H9 (cell line): Measurements from ENCODE around the gene LRG1. TPM values are rescaled to one million over a fixed set of nuclear protein-coding genes. Genes with fewer than 3 reads are reported as not detected.

Source experiments
- DNase-seq: peaks from one replicate; pipeline ENCODE4 v3.0.0-alpha.2; 2017
- H2AFZ ChIP-seq: one replicate; pipeline ENCODE4 v1.6.1; 2013; ENCODE audit warnings: mild to moderate bottlenecking, low read length, control low read depth, moderate library complexity
- H2AK5ac ChIP-seq: 2 replicates; pipeline ENCODE4 v1.6.1; 2013; ENCODE audit warnings: low read length, control low read depth, mixed read lengths; ENCODE audit not compliant: insufficient read length
- H2BK120ac ChIP-seq: one replicate; pipeline ENCODE4 v1.6.1; 2013; ENCODE audit warnings: low read depth, mild to moderate bottlenecking, low read length, control low read depth, inconsistent platforms; ENCODE audit not compliant: poor library complexity, severe bottlenecking
- H2BK12ac ChIP-seq: 2 replicates; pipeline ENCODE4 v1.6.1; 2013; ENCODE audit warnings: low read length, control low read depth, mixed read lengths, low read depth; ENCODE audit not compliant: insufficient read length
- H2BK15ac ChIP-seq: 2 replicates; pipeline ENCODE4 v1.6.1; 2013; ENCODE audit warnings: low read depth, low read length, control low read depth
- H2BK20ac ChIP-seq: one replicate; pipeline ENCODE4 v1.6.1; 2013; ENCODE audit warnings: low read depth, mild to moderate bottlenecking, low read length, control low read depth, inconsistent platforms; ENCODE audit not compliant: poor library complexity, severe bottlenecking
- H2BK5ac ChIP-seq: 2 replicates; pipeline ENCODE4 v1.6.1; 2013; ENCODE audit warnings: low read length, control low read depth, mixed read lengths; ENCODE audit not compliant: insufficient read length
- H3K14ac ChIP-seq: 2 replicates; pipeline ENCODE4 v1.6.1; 2013; ENCODE audit warnings: low read length, control low read depth; ENCODE audit not compliant: insufficient read depth
- H3K18ac ChIP-seq: 2 replicates; pipeline ENCODE4 v1.6.1; 2013; ENCODE audit warnings: low read depth, mild to moderate bottlenecking, mixed read lengths, low read length, control low read depth; ENCODE audit not compliant: insufficient read length
- H3K23ac ChIP-seq: 2 replicates; pipeline ENCODE4 v1.6.1; 2013; ENCODE audit warnings: low read length, control low read depth, mixed read lengths, low read depth; ENCODE audit not compliant: insufficient read length
- H3K23me2 ChIP-seq: 2 replicates; pipeline ENCODE4 v1.6.1; 2013; ENCODE audit warnings: low read depth, mild to moderate bottlenecking, mixed read lengths, low read length, control low read depth; ENCODE audit not compliant: insufficient read length, poor library complexity, severe bottlenecking
- H3K27ac ChIP-seq: 2 replicates; pipeline ENCODE4 v1.5.1; 2013; ENCODE audit warnings: low read length, control low read depth, mixed read lengths, low read depth; ENCODE audit not compliant: insufficient read length
- H3K27me3 ChIP-seq: 2 replicates; pipeline ENCODE4 v1.6.1; 2013; ENCODE audit warnings: low read length, control low read depth, inconsistent platforms; ENCODE audit not compliant: insufficient read depth
- H3K4ac ChIP-seq: 2 replicates; pipeline ENCODE4 v1.6.1; 2013; ENCODE audit warnings: low read depth, mild to moderate bottlenecking, control low read depth, inconsistent platforms, low read length, moderate library complexity
- H3K4me1 ChIP-seq: 2 replicates; pipeline ENCODE4 v1.6.1; 2013; ENCODE audit warnings: low read length, control low read depth, inconsistent platforms; ENCODE audit not compliant: insufficient read depth
- H3K4me2 ChIP-seq: 2 replicates; pipeline ENCODE4 v1.6.1; 2013; ENCODE audit warnings: low read length, control low read depth, mixed read lengths; ENCODE audit not compliant: insufficient read length, insufficient read depth
- H3K56ac ChIP-seq: 2 replicates; pipeline ENCODE4 v1.6.1; 2013; ENCODE audit warnings: low read depth, mild to moderate bottlenecking, mixed read lengths, low read length, control low read depth; ENCODE audit not compliant: insufficient read length
- H3K79me1 ChIP-seq: 2 replicates; pipeline ENCODE4 v1.6.1; 2013; ENCODE audit warnings: low read depth, mild to moderate bottlenecking, moderate library complexity, low read length, control low read depth, inconsistent platforms; ENCODE audit not compliant: insufficient read depth, poor library complexity, severe bottlenecking
- H3K79me2 ChIP-seq: 2 replicates; pipeline ENCODE4 v1.6.1; 2013; ENCODE audit warnings: low read length, control low read depth, inconsistent platforms; ENCODE audit not compliant: insufficient read depth
- H3K9ac ChIP-seq: 2 replicates; pipeline ENCODE4 v1.6.1; 2013; ENCODE audit warnings: low read length, control low read depth, mixed read lengths; ENCODE audit not compliant: insufficient read length; ENCODE audit errors: extremely low read depth
- H3K9me3 ChIP-seq: one replicate; pipeline ENCODE4 v1.6.1; 2013; ENCODE audit warnings: low read depth, low read length, inconsistent platforms; ENCODE audit not compliant: control insufficient read depth
- H3T11ph ChIP-seq: one replicate; pipeline ENCODE4 v1.6.1; 2013; ENCODE audit warnings: mild to moderate bottlenecking, low read length, control low read depth, inconsistent platforms
- H4K20me1 ChIP-seq: one replicate; pipeline ENCODE4 v1.6.1; 2013; ENCODE audit not compliant: control insufficient read depth, insufficient read length, insufficient read depth
- H4K5ac ChIP-seq: 2 replicates; pipeline ENCODE4 v1.6.1; 2013; ENCODE audit warnings: low read depth, mild to moderate bottlenecking, mixed read lengths, low read length, control low read depth; ENCODE audit not compliant: insufficient read length
- H4K8ac ChIP-seq: replicated peaks from 2 replicates; pipeline ENCODE4 v1.6.1; 2013; ENCODE audit warnings: low read length, control low read depth, mixed read lengths, low read depth; ENCODE audit not compliant: insufficient read length
- H4K91ac ChIP-seq: 2 replicates; pipeline ENCODE4 v1.6.1; 2013; ENCODE audit warnings: low read depth, mild to moderate bottlenecking, moderate library complexity, mixed read lengths, low read length, control low read depth; ENCODE audit not compliant: insufficient read length
- H3K27ac Mint-ChIP-seq, 3 experiments: 2 replicates in 2 of 3; 3 replicates in 1 of 3; pipeline ENCODE4 v1.8.0; 2020 to 2021; ENCODE audit warnings: mixed read lengths in 3 of 3, mild to moderate bottlenecking in 1 of 3, moderate library complexity in 1 of 3
- H3K27me3 Mint-ChIP-seq: 2 replicates; pipeline ENCODE4 v1.8.0; 2021; ENCODE audit warnings: low read depth, mild to moderate bottlenecking, moderate library complexity, mixed read lengths
- H3K36me3 Mint-ChIP-seq, 3 experiments: 2 replicates in 2 of 3; 3 replicates in 1 of 3; pipeline ENCODE4 v1.8.0; 2020 to 2021; ENCODE audit warnings: low read depth in 3 of 3, mixed read lengths in 3 of 3; ENCODE audit not compliant: insufficient read depth in 1 of 3
- H3K4me1 Mint-ChIP-seq, 2 experiments: 2 replicates each; pipeline ENCODE4 v1.8.0; 2020; ENCODE audit warnings: mixed read lengths in 2 of 2
- H3K4me3 Mint-ChIP-seq, 2 experiments: 2 replicates in 1 of 2; 3 replicates in 1 of 2; pipeline ENCODE4 v1.8.0; 2020 to 2021; ENCODE audit warnings: mild to moderate bottlenecking in 2 of 2, mixed read lengths in 2 of 2, moderate library complexity in 1 of 2
- H3K9me3 Mint-ChIP-seq, 2 experiments: 2 replicates in 1 of 2; 3 replicates in 1 of 2; pipeline ENCODE4 v1.8.0; 2020; ENCODE audit warnings: mild to moderate bottlenecking in 2 of 2, mixed read lengths in 2 of 2, moderate library complexity in 1 of 2
- CTCF ChIP-seq: fragments of 200-600 bp; sonication (generic); conservative IDR thresholded peaks from 3 replicates; pipeline ENCODE4 v1.8.0; 2021; ENCODE audit warnings: antibody characterized with exemption, mild to moderate bottlenecking
- WGBS: extraction: QIAGEN DNeasy Blood & Tissue Kit; methylation state at CpG from one replicate; pipeline ENCODE4 v1.1.7; 2013; ENCODE audit warnings: missing lambda C conversion rate, low lambda C conversion rate, mixed read lengths; ENCODE audit not compliant: insufficient read length; ENCODE audit errors: extremely low coverage; 5-methylcytosine and 5-hydroxymethylcytosine counted together
- total RNA-seq: library from RNA; stranded (reverse); gene quantifications from 2 replicates; pipeline ENCODE4 v1.2.1, GENCODE V29; 2021

LRG1 gene
- total RNA-seq, 1 experiment from 2014 or later: 0.24 TPM

- Histone ChIP-seq H4K91ac (no peak overlapping the region), H3K27me3 (no peaks in the 10 kb centered on the region), H3K4me2 (no peak overlapping the region), H2BK5ac (no peak overlapping the region), H3K79me1 (no peaks in the 10 kb centered on the region), H2BK15ac (no peak overlapping the region), H4K5ac (no peak overlapping the region), H2AK5ac (no peak overlapping the region), H2AFZ (no peak overlapping the region), H3K18ac (no peak overlapping the region), H2BK120ac (no peak overlapping the region), H4K8ac (no peak overlapping the region), H3K14ac (no peak overlapping the region; the same call in 1 of the 2 replicates), H3K4ac (no peak overlapping the region), H3K4me1 (no peaks in the 10 kb centered on the region), H4K20me1 (no peaks in the 10 kb centered on the region), H3K27ac (no peak overlapping the region), H3K9ac (no peak overlapping the region), H2BK20ac (no peak overlapping the region), H3K23me2 (peaks cover 2% of the 10 kb centered on the region), H3K56ac (no peak overlapping the region), H3K79me2 (no peaks in the 10 kb centered on the region), H3T11ph (no peak overlapping the region), H2BK12ac (no peak overlapping the region), H3K9me3 (no peaks in the 10 kb centered on the region), H3K23ac (no peak overlapping the region)
- no CpG with 5 or more reads among the region's 12 CpGs for WGBS
- H3K4me1 Mint-ChIP-seq: no peaks in the 10 kb centered on the region
- peaks cover 53% of the 10 kb centered on the region for H3K27me3 Mint-ChIP-seq
- H3K9me3 Mint-ChIP-seq: no peaks in the 10 kb centered on the region
- no peak for TF ChIP-seq CTCF
- no peak for DNase-seq
- peaks cover 10 to 35% (median 26%) of the 10 kb centered on the region in 3 experiments; a peak in 6 of 7 replicates for H3K36me3 Mint-ChIP-seq
- H3K27ac Mint-ChIP-seq: no peak overlapping the region
- H3K4me3 Mint-ChIP-seq: no peak overlapping the region
These were observed 32.7 kb downstream of the LRG1 start for GRCh38 chr19:4507150-4507452.
